ENCODE results near the gene MPC2.

MPC2 gene

GRCh38 chr1:167949785-167950184 is 12.9 kb upstream of the MPC2 start:
- DNase-seq (ENCODE audit: low read depth), result no peak
- TF ChIP-seq CTCF (conservative IDR thresholded peaks at IDR 0.05; ENCODE audit: low read depth, low read length), result no peak
- H3K4me3 ChIP-seq (ENCODE audit: low read depth, low read length), result no peak overlapping the region

GRCh38 chr1:167947733-167948132 is 10.9 kb upstream of the MPC2 start:
- no peak for TF ChIP-seq CTCF (conservative IDR thresholded peaks at IDR 0.05; ENCODE audit: low read depth, low read length)
- no peak for DNase-seq (ENCODE audit: low read depth)
- H3K4me3 ChIP-seq (ENCODE audit: low read depth, low read length), result no peak overlapping the region

GRCh38 chr1:167943541-167943940 is 6.7 kb upstream of the MPC2 start:
- no peak overlapping the region for H3K4me3 ChIP-seq (ENCODE audit: low read depth, low read length)
- no peak for DNase-seq (ENCODE audit: low read depth)
- TF ChIP-seq CTCF (conservative IDR thresholded peaks at IDR 0.05; ENCODE audit: low read depth, low read length), result no peak

- DNase-seq (ENCODE audit: low read depth), result no peak
- no peak overlapping the region for H3K4me3 ChIP-seq (ENCODE audit: low read depth, low read length)
- TF ChIP-seq CTCF (conservative IDR thresholded peaks at IDR 0.05; ENCODE audit: low read depth, low read length), result no peak
Measured at GRCh38 chr1:167940264-167940663, 3.4 kb upstream of the MPC2 start.

GRCh38 chr1:167938080-167938636 is 1.3 kb upstream of the MPC2 start:
- peak overlapping the region; percentile 92 for H3K4me3 ChIP-seq (ENCODE audit: low read depth, low read length)
- no peak for TF ChIP-seq CTCF (conservative IDR thresholded peaks at IDR 0.05; ENCODE audit: low read depth, low read length)

GRCh38 chr1:167937709-167938010 is 788 bp upstream of the MPC2 start:
- TF ChIP-seq CTCF (conservative IDR thresholded peaks at IDR 0.05; ENCODE audit: low read depth, low read length), result no peak
- H3K4me3 ChIP-seq (ENCODE audit: low read depth, low read length), result peak overlapping the region; percentile 92
- DNase-seq (ENCODE audit: low read depth), result no peak

More at GRCh38 chr1:167938080-167938636, 1.3 kb upstream of the MPC2 start:
- DNase-seq (ENCODE audit: low read depth), result no peak

GRCh38 chr1:167936068-167936929 is 573 bp downstream of the MPC2 start, which contains the start of gene DCAF6:
Gene DCAF6, plus strand, starts transcription at chr1:167936683. Its CDS starts 229 bp downstream, at chr1:167936912.
- H3K4me3 ChIP-seq (ENCODE audit: low read depth, low read length), result peak within 1 kb of the TSS; percentile 92
- DNase-seq (ENCODE audit: low read depth), result peak; percentile 99
- TF ChIP-seq CTCF (conservative IDR thresholded peaks at IDR 0.05; ENCODE audit: low read depth, low read length), result no peak

Measured in choroid plexus epithelial cell (primary cell).